ENCODE data around the gene VPS8.
A peak's percentile ranks its signal among the peaks of the same experiment; 100 is the strongest.

VPS8 gene

GRCh38 chr3:185052631-185053030 is 240.7 kb downstream of the VPS8 start:
- TF ChIP-seq GATA1 (IDR thresholded peaks at IDR 0.05; ENCODE audit: low read depth, low read length) (no peak), POLR2A (IDR thresholded peaks at IDR 0.05; ENCODE audit: low read length) (no peak)

GRCh38 chr3:185056908-185057307 is 244.9 kb downstream of the VPS8 start:
- no peak for DNase-seq
- no peak for TF ChIP-seq GATA1 (IDR thresholded peaks at IDR 0.05; ENCODE audit: low read depth, low read length)
- TF ChIP-seq POLR2A (IDR thresholded peaks at IDR 0.05; ENCODE audit: low read length), result no peak

More at GRCh38 chr3:185052631-185053030, 240.7 kb downstream of the VPS8 start:
- DNase-seq, result no peak

GRCh38 chr3:185057829-185058228 is 245.9 kb downstream of the VPS8 start:
- DNase-seq, result no peak
- TF ChIP-seq GATA1 (IDR thresholded peaks at IDR 0.05; ENCODE audit: low read depth, low read length) (no peak), POLR2A (IDR thresholded peaks at IDR 0.05; ENCODE audit: low read length) (no peak)

GRCh38 chr3:185058796-185059195 is 246.8 kb downstream of the VPS8 start:
- TF ChIP-seq POLR2A (IDR thresholded peaks at IDR 0.05; ENCODE audit: low read length) (no peak), GATA1 (IDR thresholded peaks at IDR 0.05; ENCODE audit: low read depth, low read length) (no peak)
- no peak for DNase-seq

- TF ChIP-seq POLR2A (IDR thresholded peaks at IDR 0.05; ENCODE audit: low read length) (no peak), GATA1 (IDR thresholded peaks at IDR 0.05; ENCODE audit: low read depth, low read length) (no peak)
- no peak for DNase-seq
These were observed 247.8 kb downstream of the VPS8 start for GRCh38 chr3:185059766-185060165.

- TF ChIP-seq GATA1 (IDR thresholded peaks at IDR 0.05; ENCODE audit: low read depth, low read length), result no peak
- TF ChIP-seq POLR2A (IDR thresholded peaks at IDR 0.05; ENCODE audit: low read length), result no peak
- no peak for DNase-seq
These were observed 248.7 kb downstream of the VPS8 start for GRCh38 chr3:185060655-185061054.

GRCh38 chr3:185062191-185062590 is 250.2 kb downstream of the VPS8 start:
- no peak for DNase-seq
- TF ChIP-seq GATA1 (IDR thresholded peaks at IDR 0.05; ENCODE audit: low read depth, low read length) (no peak), POLR2A (IDR thresholded peaks at IDR 0.05; ENCODE audit: low read length) (no peak)

- TF ChIP-seq POLR2A (IDR thresholded peaks at IDR 0.05; ENCODE audit: low read length) (no peak), GATA1 (IDR thresholded peaks at IDR 0.05; ENCODE audit: low read depth, low read length) (no peak)
- DNase-seq, result no peak
These were observed 251.5 kb downstream of the VPS8 start for GRCh38 chr3:185063431-185063830.

GRCh38 chr3:185065059-185065458 is 253.1 kb downstream of the VPS8 start:
- TF ChIP-seq POLR2A (IDR thresholded peaks at IDR 0.05; ENCODE audit: low read length) (no peak), GATA1 (IDR thresholded peaks at IDR 0.05; ENCODE audit: low read depth, low read length) (no peak)
- no peak for DNase-seq

- no peak for DNase-seq
- TF ChIP-seq GATA1 (IDR thresholded peaks at IDR 0.05; ENCODE audit: low read depth, low read length) (no peak), POLR2A (IDR thresholded peaks at IDR 0.05; ENCODE audit: low read length) (no peak)
These were observed 254.3 kb downstream of the VPS8 start for GRCh38 chr3:185066251-185066650.

- no peak for TF ChIP-seq POLR2A (IDR thresholded peaks at IDR 0.05; ENCODE audit: low read length)
- no peak for TF ChIP-seq GATA1 (IDR thresholded peaks at IDR 0.05; ENCODE audit: low read depth, low read length)
- no peak for DNase-seq
These were observed 255.2 kb downstream of the VPS8 start for GRCh38 chr3:185067173-185067572.

- DNase-seq, result peak; percentile 50 to 81
- TF ChIP-seq POLR2A (IDR thresholded peaks at IDR 0.05; ENCODE audit: low read length) (no peak), GATA1 (IDR thresholded peaks at IDR 0.05; ENCODE audit: low read depth, low read length) (no peak)
These were observed 257.4 kb downstream of the VPS8 start for GRCh38 chr3:185069037-185070030.

- peak; percentile 3 to 17 for DNase-seq
- TF ChIP-seq POLR2A (IDR thresholded peaks at IDR 0.05; ENCODE audit: low read length), result no peak
- no peak for TF ChIP-seq GATA1 (IDR thresholded peaks at IDR 0.05; ENCODE audit: low read depth, low read length)
These were observed 258.7 kb downstream of the VPS8 start for GRCh38 chr3:185070491-185071286.

GRCh38 chr3:185071287-185071800 is 259.4 kb downstream of the VPS8 start:
- TF ChIP-seq GATA1 (IDR thresholded peaks at IDR 0.05; ENCODE audit: low read depth, low read length) (no peak), POLR2A (IDR thresholded peaks at IDR 0.05; ENCODE audit: low read length) (no peak)
- DNase-seq, result no peak

Measured in erythroblast (primary cell).